GM12878 (cell line): ENCODE results near the gene KCND2. TPM values are rescaled to one million over a fixed set of nuclear protein-coding genes. Genes with fewer than 3 reads are reported as not detected.

Experiments used
- ATAC-seq: fragments of 200-7000 bp; cut with Tn5 transposase; 3 replicates; pipeline ENCODE4 v1.9.1; 2020; ENCODE audit warnings: mild to moderate bottlenecking, moderate library complexity
- BruUV-seq: library from RNA; stranded (reverse); fragments of 400-500 nt; replicated peaks from 2 replicates; lab custom pipeline; 2021; lab: Mats Ljungman, UMichigan
- CTCF ChIA-PET: fragments of 300-600 bp; sonication (Branson Sonifier 250); formaldehyde crosslinking; extraction: SDS; loops from one replicate; lab custom pipeline; 2021; ENCODE audit warnings: inconsistent platforms; lab: Yijun Ruan, JAX
- POLR2A ChIA-PET: fragments of 350-600 bp; formaldehyde crosslinking; extraction: SDS; loops from one replicate; lab custom pipeline; 2021; ENCODE audit warnings: inconsistent platforms; lab: Charles Lee
- RAD21 ChIA-PET: fragments of 300-600 bp; sonication (Branson Sonifier 250); formaldehyde crosslinking; loops from one replicate; lab custom pipeline; 2023; ENCODE audit warnings: antibody characterized with exemption; ENCODE audit not compliant: unreplicated experiment; lab: Charles Lee
- SMC1A ChIA-PET: fragments of 300-600 bp; sonication (Branson Sonifier 250); formaldehyde crosslinking; loops from one replicate; lab custom pipeline; 2023; ENCODE audit not compliant: unreplicated experiment, uncharacterized antibody; lab: Charles Lee
- DNase-seq: peaks from one replicate; pipeline ENCODE4 v3.0.0-alpha.2; 2011; ENCODE audit warnings: low read depth, low spot score
- FAIRE-seq: peaks from 3 replicates; lab custom pipeline; 2011; peaks lifted over from hg19 to GRCh38; lab: Jason Lieb, UNC
- H2AFZ ChIP-seq: 2 replicates; pipeline ENCODE4 v1.6.0; 2011; ENCODE audit warnings: low read depth, low read length, control low read depth; ENCODE audit not compliant: control insufficient read depth
- H3K27ac ChIP-seq: 2 replicates; pipeline ENCODE4 v1.5.1; 2011; ENCODE audit warnings: control low read depth; ENCODE audit not compliant: control insufficient read depth, insufficient read depth
- H3K27me3 ChIP-seq, 2 experiments: replicated peaks in 1 of 2; 2 replicates each; pipeline versions ENCODE4 v1.6.0 to v1.6.1; 2011; ENCODE audit warnings: low read length in 1 of 2; ENCODE audit not compliant: control insufficient read depth in 2 of 2, insufficient read depth in 2 of 2
- H3K36me3 ChIP-seq, 2 experiments: 2 replicates each; pipeline ENCODE4 v1.5.1; 2011; ENCODE audit warnings: low read length in 1 of 2; ENCODE audit not compliant: control insufficient read depth in 2 of 2, insufficient read depth in 2 of 2
- H3K4me1 ChIP-seq: 2 replicates; pipeline ENCODE4 v1.6.1; 2011; ENCODE audit warnings: mild to moderate bottlenecking, low read length, moderate library complexity, mixed read lengths; ENCODE audit not compliant: control insufficient read depth, insufficient read depth
- H3K4me2 ChIP-seq: 2 replicates; pipeline ENCODE4 v1.6.0; 2011; ENCODE audit warnings: control low read depth; ENCODE audit not compliant: control insufficient read depth, insufficient read depth
- H3K4me3 ChIP-seq: fragments of 200-600 bp; sonication (generic); 2 replicates; pipeline ENCODE4 v1.5.1; 2016
- H3K79me2 ChIP-seq: 2 replicates; pipeline ENCODE4 v1.6.0; 2011; ENCODE audit warnings: low read length; ENCODE audit not compliant: control insufficient read depth, insufficient read depth
- H3K9ac ChIP-seq: 2 replicates; pipeline ENCODE4 v1.8.0; 2011; ENCODE audit warnings: low read length, control low read depth, mixed read lengths; ENCODE audit not compliant: control insufficient read depth, insufficient read depth
- H3K9me3 ChIP-seq: replicated peaks from 3 replicates; pipeline ENCODE4 v1.5.1; 2011; ENCODE audit warnings: mild to moderate bottlenecking, low read length; ENCODE audit not compliant: control insufficient read depth, insufficient read depth
- H4K20me1 ChIP-seq: 2 replicates; pipeline ENCODE4 v1.6.0; 2011; ENCODE audit not compliant: control insufficient read depth, insufficient read depth
- BRCA1 ChIP-seq: IDR thresholded peaks from 2 replicates; pipeline ENCODE4 v1.6.1; 2011; ENCODE audit warnings: low read depth, low read length, improper control_type of control experiment
- CBFB ChIP-seq: IDR thresholded peaks from 2 replicates; pipeline ENCODE4 v1.6.1; 2016; ENCODE audit warnings: antibody characterized with exemption, low read depth
- EED ChIP-seq: sonication (generic); IDR thresholded peaks from 2 replicates; pipeline ENCODE4 v1.6.1; 2016; ENCODE audit warnings: antibody characterized with exemption, low read depth
- GABPA ChIP-seq: IDR thresholded peaks from 2 replicates; pipeline ENCODE4 v1.6.1; 2014; ENCODE audit warnings: antibody characterized with exemption, low read depth, mild to moderate bottlenecking, inconsistent platforms
- HDAC2 ChIP-seq: fragments of 200-600 bp; sonication (generic); IDR thresholded peaks from 2 replicates; pipeline ENCODE4 v1.6.1; 2017
- JUNB ChIP-seq: IDR thresholded peaks from 2 replicates; pipeline ENCODE4 v1.6.1; 2016; ENCODE audit warnings: antibody characterized with exemption, mild to moderate bottlenecking
- RCOR1 ChIP-seq: conservative IDR thresholded peaks from 2 replicates; pipeline ENCODE4 v1.6.1; 2012; ENCODE audit warnings: low read depth, low read length, improper control_type of control experiment
- WGBS: methylation state at CpG from one replicate; pipeline ENCODE4 v1.1.6; 2016; ENCODE audit warnings: low lambda C conversion rate; ENCODE audit not compliant: insufficient replicate concordance, insufficient coverage; ENCODE audit errors: missing lambda C conversion rate; 5-methylcytosine and 5-hydroxymethylcytosine counted together
- in situ Hi-C: fragments of 300-500 bp; cut with MboI; formaldehyde crosslinking; loops from 9 replicates; pipeline ENCODE4 v1.14.3; 2018; ENCODE audit warnings: mixed read lengths
- intact Hi-C: fragments of 100-400 bp; cut with micrococcal nuclease; formaldehyde crosslinking; loops from one replicate; pipeline ENCODE4 v1.14.2; 2022; ENCODE audit not compliant: unreplicated experiment
- polyA plus RNA-seq, 11 experiments: library from polyadenylated mRNA; depleted of rRNA in 4 of 11; unstranded in 6 of 11; stranded (reverse) in 5 of 11; fragments of >200 nt; fragmentation: Nextera tagmentation in 4 of 11; fragmentation: Illumina TruSeq in 1 of 11; extraction: Ambion mirVana in 4 of 11; extraction: Trizol in 1 of 11; gene quantifications; 1 replicate in 1 of 11; 2 replicates in 10 of 11; pipeline versions ENCODE4 v1.2.1 to v1.2.3, GENCODE V29; 2011 to 2016; ENCODE audit warnings: inconsistent platforms in 2 of 11, missing spikeins in 2 of 11, low read depth in 1 of 11
- total RNA-seq, 4 experiments: library from RNA; depleted of rRNA in 3 of 4; stranded (reverse); fragments of >200 nt in 3 of 4; fragmentation: Illumina TruSeq in 1 of 4; extraction: Trizol in 1 of 4; gene quantifications; 2 replicates each; pipeline versions ENCODE4 v1.2.1 to v1.2.3, GENCODE V29; 2013 to 2021
- TF ChIP-seq, protein P1 (sequence below), 3 experiments: IDR thresholded peaks in 2 of 3; conservative IDR thresholded peaks in 1 of 3; 2 replicates each; pipeline ENCODE4 v1.5.1; 2011; ENCODE audit warnings: low read depth in 3 of 3, low read length in 3 of 3, mild to moderate bottlenecking in 3 of 3, control low read depth in 2 of 3, moderate library complexity in 2 of 3, inconsistent platforms in 1 of 3, mixed read lengths in 1 of 3; ENCODE audit not compliant: control insufficient read depth in 2 of 3, insufficient read depth in 1 of 3; ENCODE audit errors: extremely low read depth in 1 of 3
- TF ChIP-seq, protein P2 (sequence below): IDR thresholded peaks from 2 replicates; pipeline ENCODE4 v1.6.1; 2012; ENCODE audit warnings: mild to moderate bottlenecking, low read depth, low read length
- TF ChIP-seq, protein P3 (sequence below): fragments of 450-650 bp; IDR thresholded peaks from 2 replicates; pipeline ENCODE4 v1.6.1; 2016; ENCODE audit warnings: mild to moderate bottlenecking, moderate library complexity, borderline replicate concordance

KCND2 gene
- total and polyA plus RNA-seq, 10 of the 15 experiments (the other 5 are each of a cell fraction or from before 2014, with no cell fraction given) = 3.6 to 22.3 (median 6.3) TPM

DNA sequence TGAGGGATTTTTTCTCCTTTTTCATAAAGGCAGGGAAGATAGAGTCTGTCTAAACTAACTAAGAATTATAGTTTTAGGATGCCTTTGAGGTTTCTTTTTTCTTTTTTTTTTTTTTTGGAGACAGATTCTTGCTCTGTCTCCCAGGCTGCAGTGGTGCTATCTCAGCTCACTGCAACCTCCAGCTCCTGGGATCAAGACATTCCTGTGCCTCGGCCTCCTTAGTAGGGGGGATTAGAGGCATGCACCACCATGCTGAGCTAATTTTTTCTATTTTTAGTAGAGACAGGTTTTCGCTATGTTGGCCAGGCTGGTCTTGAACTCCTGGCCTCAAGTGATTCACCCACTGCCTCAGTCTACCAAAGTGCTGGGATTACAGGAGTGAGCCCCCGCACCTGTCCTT, 239.7 kb downstream of the KCND2 start:
- Histone ChIP-seq H3K27me3 (no peaks in the 10 kb centered on the region), H3K9ac (no peak overlapping the region), H3K4me3 (no peak overlapping the region), H3K4me1 (no peaks in the 10 kb centered on the region), H4K20me1 (no peaks in the 10 kb centered on the region), H3K79me2 (no peaks in the 10 kb centered on the region; the same call in 1 of the 2 replicates), H3K4me2 (no peak overlapping the region), H2AFZ (no peak overlapping the region), H3K36me3 (no peaks in the 10 kb centered on the region; a peak in 1 of 4 replicates)
- 61% methylated on average over 3 of the region's 3 CpGs for WGBS
- no TSS peak for BruUV-seq
- ChIA-PET RAD21 (interaction anchor here (0.7 kb wide), 1 partner anchor 424 kb away, joined by 4 read pairs; no protein-coding TSS in a partner anchor), POLR2A (no interaction called here), CTCF (interaction anchor here (1.1 to 1.5 kb wide), 2 partner anchors 12 to 27 kb away, joined by 3 to 4 read pairs; no protein-coding TSS in a partner anchor)
- in situ Hi-C loops = no loop called here
- intact Hi-C loops = no loop called here
- ATAC-seq = no peak
- no peak for TF ChIP-seq HDAC2
- no peak for TF ChIP-seq RCOR1
- no peak for TF ChIP-seq BRCA1
- TF ChIP-seq CBFB = no peak
- TF ChIP-seq EED = no peak
- TF ChIP-seq, protein P1, sequence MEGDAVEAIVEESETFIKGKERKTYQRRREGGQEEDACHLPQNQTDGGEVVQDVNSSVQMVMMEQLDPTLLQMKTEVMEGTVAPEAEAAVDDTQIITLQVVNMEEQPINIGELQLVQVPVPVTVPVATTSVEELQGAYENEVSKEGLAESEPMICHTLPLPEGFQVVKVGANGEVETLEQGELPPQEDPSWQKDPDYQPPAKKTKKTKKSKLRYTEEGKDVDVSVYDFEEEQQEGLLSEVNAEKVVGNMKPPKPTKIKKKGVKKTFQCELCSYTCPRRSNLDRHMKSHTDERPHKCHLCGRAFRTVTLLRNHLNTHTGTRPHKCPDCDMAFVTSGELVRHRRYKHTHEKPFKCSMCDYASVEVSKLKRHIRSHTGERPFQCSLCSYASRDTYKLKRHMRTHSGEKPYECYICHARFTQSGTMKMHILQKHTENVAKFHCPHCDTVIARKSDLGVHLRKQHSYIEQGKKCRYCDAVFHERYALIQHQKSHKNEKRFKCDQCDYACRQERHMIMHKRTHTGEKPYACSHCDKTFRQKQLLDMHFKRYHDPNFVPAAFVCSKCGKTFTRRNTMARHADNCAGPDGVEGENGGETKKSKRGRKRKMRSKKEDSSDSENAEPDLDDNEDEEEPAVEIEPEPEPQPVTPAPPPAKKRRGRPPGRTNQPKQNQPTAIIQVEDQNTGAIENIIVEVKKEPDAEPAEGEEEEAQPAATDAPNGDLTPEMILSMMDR (IDR thresholded peaks at IDR 0.05 in 2 of 3, conservative IDR thresholded peaks at IDR 0.05 in 1 of 3; ENCODE audit: control insufficient read depth in 2 of 3, extremely low read depth in 1 of 3, insufficient read depth in 1 of 3, low read depth in 3 of 3, low read length in 3 of 3) = no peak
- no peak for TF ChIP-seq JUNB
- TF ChIP-seq GABPA = no peak
- TF ChIP-seq, protein P2, sequence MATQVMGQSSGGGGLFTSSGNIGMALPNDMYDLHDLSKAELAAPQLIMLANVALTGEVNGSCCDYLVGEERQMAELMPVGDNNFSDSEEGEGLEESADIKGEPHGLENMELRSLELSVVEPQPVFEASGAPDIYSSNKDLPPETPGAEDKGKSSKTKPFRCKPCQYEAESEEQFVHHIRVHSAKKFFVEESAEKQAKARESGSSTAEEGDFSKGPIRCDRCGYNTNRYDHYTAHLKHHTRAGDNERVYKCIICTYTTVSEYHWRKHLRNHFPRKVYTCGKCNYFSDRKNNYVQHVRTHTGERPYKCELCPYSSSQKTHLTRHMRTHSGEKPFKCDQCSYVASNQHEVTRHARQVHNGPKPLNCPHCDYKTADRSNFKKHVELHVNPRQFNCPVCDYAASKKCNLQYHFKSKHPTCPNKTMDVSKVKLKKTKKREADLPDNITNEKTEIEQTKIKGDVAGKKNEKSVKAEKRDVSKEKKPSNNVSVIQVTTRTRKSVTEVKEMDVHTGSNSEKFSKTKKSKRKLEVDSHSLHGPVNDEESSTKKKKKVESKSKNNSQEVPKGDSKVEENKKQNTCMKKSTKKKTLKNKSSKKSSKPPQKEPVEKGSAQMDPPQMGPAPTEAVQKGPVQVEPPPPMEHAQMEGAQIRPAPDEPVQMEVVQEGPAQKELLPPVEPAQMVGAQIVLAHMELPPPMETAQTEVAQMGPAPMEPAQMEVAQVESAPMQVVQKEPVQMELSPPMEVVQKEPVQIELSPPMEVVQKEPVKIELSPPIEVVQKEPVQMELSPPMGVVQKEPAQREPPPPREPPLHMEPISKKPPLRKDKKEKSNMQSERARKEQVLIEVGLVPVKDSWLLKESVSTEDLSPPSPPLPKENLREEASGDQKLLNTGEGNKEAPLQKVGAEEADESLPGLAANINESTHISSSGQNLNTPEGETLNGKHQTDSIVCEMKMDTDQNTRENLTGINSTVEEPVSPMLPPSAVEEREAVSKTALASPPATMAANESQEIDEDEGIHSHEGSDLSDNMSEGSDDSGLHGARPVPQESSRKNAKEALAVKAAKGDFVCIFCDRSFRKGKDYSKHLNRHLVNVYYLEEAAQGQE = no peak
- TF ChIP-seq, protein P3, sequence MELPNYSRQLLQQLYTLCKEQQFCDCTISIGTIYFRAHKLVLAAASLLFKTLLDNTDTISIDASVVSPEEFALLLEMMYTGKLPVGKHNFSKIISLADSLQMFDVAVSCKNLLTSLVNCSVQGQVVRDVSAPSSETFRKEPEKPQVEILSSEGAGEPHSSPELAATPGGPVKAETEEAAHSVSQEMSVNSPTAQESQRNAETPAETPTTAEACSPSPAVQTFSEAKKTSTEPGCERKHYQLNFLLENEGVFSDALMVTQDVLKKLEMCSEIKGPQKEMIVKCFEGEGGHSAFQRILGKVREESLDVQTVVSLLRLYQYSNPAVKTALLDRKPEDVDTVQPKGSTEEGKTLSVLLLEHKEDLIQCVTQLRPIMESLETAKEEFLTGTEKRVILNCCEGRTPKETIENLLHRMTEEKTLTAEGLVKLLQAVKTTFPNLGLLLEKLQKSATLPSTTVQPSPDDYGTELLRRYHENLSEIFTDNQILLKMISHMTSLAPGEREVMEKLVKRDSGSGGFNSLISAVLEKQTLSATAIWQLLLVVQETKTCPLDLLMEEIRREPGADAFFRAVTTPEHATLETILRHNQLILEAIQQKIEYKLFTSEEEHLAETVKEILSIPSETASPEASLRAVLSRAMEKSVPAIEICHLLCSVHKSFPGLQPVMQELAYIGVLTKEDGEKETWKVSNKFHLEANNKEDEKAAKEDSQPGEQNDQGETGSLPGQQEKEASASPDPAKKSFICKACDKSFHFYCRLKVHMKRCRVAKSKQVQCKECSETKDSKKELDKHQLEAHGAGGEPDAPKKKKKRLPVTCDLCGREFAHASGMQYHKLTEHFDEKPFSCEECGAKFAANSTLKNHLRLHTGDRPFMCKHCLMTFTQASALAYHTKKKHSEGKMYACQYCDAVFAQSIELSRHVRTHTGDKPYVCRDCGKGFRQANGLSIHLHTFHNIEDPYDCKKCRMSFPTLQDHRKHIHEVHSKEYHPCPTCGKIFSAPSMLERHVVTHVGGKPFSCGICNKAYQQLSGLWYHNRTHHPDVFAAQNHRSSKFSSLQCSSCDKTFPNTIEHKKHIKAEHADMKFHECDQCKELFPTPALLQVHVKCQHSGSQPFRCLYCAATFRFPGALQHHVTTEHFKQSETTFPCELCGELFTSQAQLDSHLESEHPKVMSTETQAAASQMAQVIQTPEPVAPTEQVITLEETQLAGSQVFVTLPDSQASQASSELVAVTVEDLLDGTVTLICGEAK = no peak
- TF ChIP-seq, all 136 proteins: peak for 0
- no peak overlapping the region for H3K27ac ChIP-seq
- no peaks in the 10 kb centered on the region for H3K9me3 ChIP-seq
- DNase-seq = no peak
- no peak for FAIRE-seq
- SMC1A ChIA-PET = interaction anchor here (0.6 to 1.0 kb wide), 3 partner anchors 97 to 229 kb away, joined by 3 to 4 read pairs (median 3); no protein-coding TSS in a partner anchor
